GM12873 (cell line): ENCODE results near the gene NDC80.

ENCODE experiments used
- TF ChIP-seq, protein P1 (sequence below): IDR thresholded peaks from 2 replicates; pipeline ENCODE4 v1.5.1; 2012; ENCODE audit warnings: low read depth, mild to moderate bottlenecking, moderate library complexity, low read length, control low read depth; ENCODE audit not compliant: insufficient read depth; ENCODE audit errors: missing control alignments

NDC80 gene

DNA sequence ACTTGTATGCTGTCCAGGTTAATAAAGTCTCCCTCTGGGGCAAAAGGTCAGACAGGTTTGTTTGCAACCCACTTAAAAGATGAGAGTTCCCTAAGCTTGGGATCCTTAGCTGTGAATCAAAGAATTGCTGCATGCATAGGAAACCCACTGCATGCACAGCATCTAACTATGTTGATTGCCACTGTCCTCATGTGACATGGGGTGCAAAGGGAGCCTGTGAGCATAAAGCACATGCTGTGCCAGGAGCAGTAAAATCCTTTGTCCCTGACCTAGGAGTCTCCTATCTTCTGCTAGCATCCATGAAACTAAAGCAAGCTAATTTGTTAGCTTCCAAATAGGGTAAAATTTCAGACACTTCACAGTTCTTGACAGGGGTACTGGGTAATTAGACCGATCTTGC, 13.8 kb upstream of the NDC80 start:
- TF ChIP-seq, protein P1, sequence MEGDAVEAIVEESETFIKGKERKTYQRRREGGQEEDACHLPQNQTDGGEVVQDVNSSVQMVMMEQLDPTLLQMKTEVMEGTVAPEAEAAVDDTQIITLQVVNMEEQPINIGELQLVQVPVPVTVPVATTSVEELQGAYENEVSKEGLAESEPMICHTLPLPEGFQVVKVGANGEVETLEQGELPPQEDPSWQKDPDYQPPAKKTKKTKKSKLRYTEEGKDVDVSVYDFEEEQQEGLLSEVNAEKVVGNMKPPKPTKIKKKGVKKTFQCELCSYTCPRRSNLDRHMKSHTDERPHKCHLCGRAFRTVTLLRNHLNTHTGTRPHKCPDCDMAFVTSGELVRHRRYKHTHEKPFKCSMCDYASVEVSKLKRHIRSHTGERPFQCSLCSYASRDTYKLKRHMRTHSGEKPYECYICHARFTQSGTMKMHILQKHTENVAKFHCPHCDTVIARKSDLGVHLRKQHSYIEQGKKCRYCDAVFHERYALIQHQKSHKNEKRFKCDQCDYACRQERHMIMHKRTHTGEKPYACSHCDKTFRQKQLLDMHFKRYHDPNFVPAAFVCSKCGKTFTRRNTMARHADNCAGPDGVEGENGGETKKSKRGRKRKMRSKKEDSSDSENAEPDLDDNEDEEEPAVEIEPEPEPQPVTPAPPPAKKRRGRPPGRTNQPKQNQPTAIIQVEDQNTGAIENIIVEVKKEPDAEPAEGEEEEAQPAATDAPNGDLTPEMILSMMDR = no peak

DNA sequence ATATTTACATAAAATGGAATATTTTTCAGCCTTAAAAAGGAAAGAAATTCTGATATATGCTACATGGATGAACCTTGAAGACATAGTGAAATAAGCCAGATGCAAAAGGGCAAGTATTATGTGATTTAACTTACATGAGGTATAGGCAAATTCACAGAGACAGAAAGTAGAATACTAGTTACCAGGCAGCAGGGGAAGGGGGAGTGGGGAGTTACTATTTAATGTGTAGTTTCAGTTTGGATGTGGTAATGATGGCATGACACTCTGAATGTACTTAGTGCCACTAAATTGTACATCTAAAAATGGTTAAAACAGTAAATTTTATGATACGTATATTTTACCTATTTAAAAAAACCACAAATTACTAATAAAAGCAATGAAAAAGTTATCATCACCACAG, 12.1 kb upstream of the NDC80 start:
- TF ChIP-seq, protein P1 = no peak

DNA sequence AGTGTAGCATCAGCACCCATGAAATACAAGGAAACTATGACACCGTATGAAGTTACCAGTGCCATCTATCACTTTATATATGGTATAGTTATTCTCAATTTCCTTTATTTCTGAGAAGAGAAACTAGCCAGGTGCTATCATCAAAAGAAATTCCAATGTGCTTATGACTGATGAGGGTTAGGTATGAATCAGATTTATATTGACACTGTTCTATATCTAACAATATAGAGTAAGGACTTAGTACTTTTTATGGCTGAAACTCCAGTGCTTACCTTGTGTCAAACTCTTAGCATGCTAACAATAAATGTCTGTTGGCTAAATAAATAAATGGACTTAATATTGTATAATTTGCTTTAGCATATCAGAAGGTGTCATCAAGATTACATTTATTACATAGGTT, 7.0 kb upstream of the NDC80 start:
- TF ChIP-seq, protein P1 = no peak

DNA sequence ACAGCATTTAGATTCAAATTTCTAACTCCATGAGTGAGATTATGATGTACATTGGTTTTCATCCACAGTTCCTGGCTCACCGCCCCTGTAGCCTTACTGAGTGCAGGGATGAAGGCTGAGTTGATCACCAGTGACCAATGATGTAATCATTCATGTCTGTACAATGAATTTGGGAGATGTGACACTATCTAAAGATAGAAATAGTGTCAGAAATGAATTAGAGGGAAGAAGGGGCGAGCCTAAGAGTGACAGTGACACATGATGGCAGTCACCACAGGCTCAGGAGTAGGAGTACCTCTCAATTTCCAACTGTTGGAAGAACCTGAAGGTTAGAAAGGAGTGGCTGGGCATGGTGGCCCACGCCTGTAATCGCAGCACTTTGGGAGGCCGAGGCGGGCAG, 3.2 kb upstream of the NDC80 start:
- TF ChIP-seq, protein P1 = no peak

DNA sequence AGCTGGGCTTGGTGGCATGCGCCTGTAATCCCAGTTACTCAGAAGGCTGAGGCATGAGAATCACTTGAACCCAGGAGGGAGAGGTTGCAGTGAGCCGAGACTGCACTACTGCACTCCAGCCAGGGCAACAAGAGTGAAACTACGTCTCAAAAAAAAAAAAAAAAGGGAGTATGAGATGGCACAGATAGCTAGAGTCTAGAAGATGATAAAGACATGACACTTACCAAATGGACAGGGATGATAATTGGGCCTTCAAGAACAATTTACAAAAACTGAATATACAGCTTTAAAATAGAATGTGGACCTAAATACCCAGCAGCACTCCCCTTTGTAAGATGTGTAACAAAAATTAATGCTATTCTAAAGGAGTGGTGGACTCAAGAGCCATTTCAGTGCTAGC, 2.8 kb upstream of the NDC80 start:
- TF ChIP-seq, protein P1 = no peak

DNA sequence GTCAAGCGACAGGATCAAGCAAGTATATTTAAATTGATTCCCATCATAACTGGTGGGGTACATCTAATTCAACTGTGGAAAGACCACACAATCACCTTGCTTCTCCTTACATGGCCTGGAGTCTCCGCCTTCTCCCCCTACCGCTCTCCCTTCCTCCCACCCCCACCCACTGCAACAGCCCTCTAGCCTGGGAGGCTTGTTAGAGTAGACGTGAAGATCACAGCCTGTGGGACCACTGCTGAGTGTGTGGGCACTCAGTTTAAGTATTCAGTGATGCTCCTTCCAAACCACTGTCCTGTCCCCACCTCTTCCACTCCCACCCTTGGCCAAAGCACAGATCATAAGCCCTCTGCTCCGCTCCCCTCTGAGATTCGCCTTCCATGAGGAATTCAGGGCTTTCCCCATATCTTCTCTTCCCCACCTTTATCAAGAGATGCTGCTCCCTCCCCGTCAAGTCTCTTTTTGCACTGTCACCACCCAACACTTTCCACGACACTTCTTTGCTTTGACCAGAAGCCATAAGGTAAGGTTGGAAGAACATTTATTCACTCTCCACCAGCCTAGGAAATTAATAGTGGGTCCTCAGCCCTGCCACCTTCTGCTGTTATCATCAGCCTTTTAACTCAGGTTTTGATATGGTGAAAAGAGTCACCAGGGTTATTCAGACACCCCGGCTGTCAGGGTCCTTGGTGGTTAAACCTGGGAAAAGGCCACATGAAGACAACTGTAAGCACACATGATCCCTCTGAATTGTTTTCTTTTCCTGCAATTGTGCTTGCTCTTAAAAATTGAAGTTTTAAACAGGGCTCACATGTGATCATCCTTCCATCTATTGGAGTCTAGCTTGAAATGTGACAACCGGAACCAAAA, 1.8 kb upstream of the NDC80 start:
- TF ChIP-seq, protein P1 = no peak

DNA sequence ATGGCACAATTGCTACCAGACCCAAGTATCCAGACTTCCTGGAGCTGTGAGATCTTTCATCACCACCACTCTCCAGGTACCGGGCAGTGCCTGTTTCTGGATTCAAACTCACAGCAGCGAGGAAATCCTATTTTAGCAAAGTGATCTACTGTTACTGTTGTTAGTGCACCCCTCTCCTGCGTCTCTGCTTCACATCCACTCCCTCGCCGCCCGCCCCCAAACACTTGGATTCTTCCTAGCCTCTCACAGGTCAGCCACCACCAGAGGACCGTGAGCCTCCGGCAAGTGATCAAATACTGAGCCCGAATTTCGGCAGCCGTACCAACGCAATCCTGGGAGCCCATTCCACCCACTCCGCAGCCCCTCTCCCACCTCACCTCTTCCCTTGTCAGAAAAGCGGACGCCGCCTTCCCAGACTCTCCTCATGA, 571 bp upstream of the NDC80 start:
- TF ChIP-seq, protein P1 = peak; percentile 4
